Stomach (tissue), 4 donors: Measurements from ENCODE around the gene ABCD3.

Experiments used
- EP300 ChIP-seq: sonication (generic); formaldehyde crosslinking; IDR thresholded peaks from one replicate; pipeline ENCODE4 v1.6.1; 2017; ENCODE audit warnings: antibody characterized with exemption
- POLR2A ChIP-seq, 4 donors: fragments of 450-650 bp; IDR thresholded peaks; one replicate each; pipeline ENCODE4 v1.6.1; 2016; ENCODE audit warnings: antibody characterized with exemption in 4 of 4, control low read depth in 2 of 4, mild to moderate bottlenecking in 1 of 4, moderate library complexity in 1 of 4
- POLR2AphosphoS5 ChIP-seq, 3 donors: sonication (generic); formaldehyde crosslinking; IDR thresholded peaks; one replicate each; pipeline ENCODE4 v1.6.1; 2016; ENCODE audit warnings: antibody characterized with exemption in 3 of 3
- TF ChIP-seq, protein P1 (sequence below), 7 experiments: fragments of 450-650 bp in 4 of 7; fragments of 200-600 bp in 3 of 7; sonication (generic) in 3 of 7; IDR thresholded peaks; one replicate each; pipeline ENCODE4 v1.5.1; 2016 to 2019; ENCODE audit warnings: antibody characterized with exemption in 7 of 7, control low read depth in 2 of 7, mild to moderate bottlenecking in 1 of 7

DNA sequence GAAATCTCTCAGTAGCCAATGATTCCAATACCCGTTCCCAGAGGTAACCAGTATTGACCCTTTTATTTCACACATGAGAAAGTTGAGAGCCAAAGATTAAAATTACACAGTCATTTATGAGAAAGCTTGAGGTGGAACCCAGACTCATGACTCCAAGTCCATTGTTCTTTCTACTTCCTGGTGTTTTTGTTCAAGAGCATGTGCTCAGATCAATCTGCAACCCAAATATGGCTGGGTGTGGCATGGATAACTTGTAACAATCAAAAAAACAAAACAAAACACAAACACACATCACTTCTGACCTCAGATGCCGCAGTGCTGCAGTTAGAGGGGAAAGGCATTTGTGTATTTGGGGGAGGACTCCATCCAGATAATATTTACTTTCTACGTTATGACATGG, 18.7 kb upstream of the ABCD3 start:
- TF ChIP-seq, protein P1, sequence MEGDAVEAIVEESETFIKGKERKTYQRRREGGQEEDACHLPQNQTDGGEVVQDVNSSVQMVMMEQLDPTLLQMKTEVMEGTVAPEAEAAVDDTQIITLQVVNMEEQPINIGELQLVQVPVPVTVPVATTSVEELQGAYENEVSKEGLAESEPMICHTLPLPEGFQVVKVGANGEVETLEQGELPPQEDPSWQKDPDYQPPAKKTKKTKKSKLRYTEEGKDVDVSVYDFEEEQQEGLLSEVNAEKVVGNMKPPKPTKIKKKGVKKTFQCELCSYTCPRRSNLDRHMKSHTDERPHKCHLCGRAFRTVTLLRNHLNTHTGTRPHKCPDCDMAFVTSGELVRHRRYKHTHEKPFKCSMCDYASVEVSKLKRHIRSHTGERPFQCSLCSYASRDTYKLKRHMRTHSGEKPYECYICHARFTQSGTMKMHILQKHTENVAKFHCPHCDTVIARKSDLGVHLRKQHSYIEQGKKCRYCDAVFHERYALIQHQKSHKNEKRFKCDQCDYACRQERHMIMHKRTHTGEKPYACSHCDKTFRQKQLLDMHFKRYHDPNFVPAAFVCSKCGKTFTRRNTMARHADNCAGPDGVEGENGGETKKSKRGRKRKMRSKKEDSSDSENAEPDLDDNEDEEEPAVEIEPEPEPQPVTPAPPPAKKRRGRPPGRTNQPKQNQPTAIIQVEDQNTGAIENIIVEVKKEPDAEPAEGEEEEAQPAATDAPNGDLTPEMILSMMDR (IDR thresholded peaks at IDR 0.05), result no peak
- TF ChIP-seq POLR2A (IDR thresholded peaks at IDR 0.05) (no peak), EP300 (no peak), POLR2AphosphoS5 (IDR thresholded peaks at IDR 0.05) (no peak)
